Caco-2 (cell line): ENCODE data around the gene NRXN3. TPM values are rescaled to one million over a fixed set of nuclear protein-coding genes. Genes with fewer than 3 reads are reported as not detected.

ENCODE experiments used
- BruUV-seq: library from RNA; stranded (reverse); fragments of 400-500 nt; replicated peaks from 2 replicates; lab custom pipeline; 2021; lab: Mats Ljungman, UMichigan
- CTCF ChIA-PET: fragments of 300-600 bp; sonication (Branson Sonifier 250); formaldehyde crosslinking; loops from one replicate; lab custom pipeline; 2022; ENCODE audit warnings: antibody characterized with exemption; lab: Charles Lee
- POLR2A ChIA-PET: fragments of 300-600 bp; sonication (Branson Sonifier 250); formaldehyde crosslinking; loops from one replicate; lab custom pipeline; 2022; ENCODE audit warnings: antibody characterized with exemption; lab: Charles Lee
- DNase-seq, 2 experiments: peaks; one replicate each; pipeline versions ENCODE4 v3.0.0 to v3.0.0-alpha.2; 2020 to 2022
- H3K27me3 ChIP-seq: replicated peaks from 2 replicates; pipeline ENCODE4 v1.6.0; 2011; ENCODE audit warnings: low read length; ENCODE audit not compliant: control insufficient read depth, insufficient read depth
- H3K36me3 ChIP-seq: 2 replicates; pipeline ENCODE4 v1.5.1; 2011; ENCODE audit warnings: low read length; ENCODE audit not compliant: control insufficient read depth, insufficient read depth
- H3K4me1 ChIP-seq: fragments of 250-450 bp; sonication (Bioruptor Pico); 2 replicates; pipeline ENCODE4 v1.5.1; 2020; ENCODE audit warnings: mild to moderate bottlenecking
- H3K4me3 ChIP-seq: 2 replicates; pipeline ENCODE4 v1.5.1; 2011; ENCODE audit warnings: low read depth, mild to moderate bottlenecking, control low read depth, low read length
- H3K9me3 ChIP-seq: fragments of 250-450 bp; sonication (Bioruptor Pico); 2 replicates; pipeline ENCODE4 v1.5.1; 2020; ENCODE audit warnings: mild to moderate bottlenecking, moderate library complexity
- H3K27ac Mint-ChIP-seq: one replicate; pipeline ENCODE4 v1.8.0; 2022; ENCODE audit warnings: mixed read lengths; ENCODE audit not compliant: unreplicated experiment
- H3K27me3 Mint-ChIP-seq: one replicate; pipeline ENCODE4 v1.8.0; 2022; ENCODE audit warnings: mixed read lengths; ENCODE audit not compliant: insufficient read depth, unreplicated experiment
- H3K36me3 Mint-ChIP-seq: one replicate; pipeline ENCODE4 v1.8.0; 2022; ENCODE audit warnings: mild to moderate bottlenecking, mixed read lengths; ENCODE audit not compliant: insufficient read depth, unreplicated experiment
- H3K4me1 Mint-ChIP-seq: one replicate; pipeline ENCODE4 v1.8.0; 2022; ENCODE audit warnings: low read depth, mixed read lengths; ENCODE audit not compliant: unreplicated experiment
- H3K4me3 Mint-ChIP-seq: one replicate; pipeline ENCODE4 v1.8.0; 2022; ENCODE audit warnings: mild to moderate bottlenecking, moderate library complexity, mixed read lengths; ENCODE audit not compliant: unreplicated experiment
- H3K9me3 Mint-ChIP-seq: one replicate; pipeline ENCODE4 v1.8.0; 2022; ENCODE audit warnings: mixed read lengths; ENCODE audit not compliant: unreplicated experiment
- intact Hi-C: fragments of 100-400 bp; cut with micrococcal nuclease; formaldehyde crosslinking; loops from one replicate; pipeline ENCODE4 v1.10.0; 2022; ENCODE audit not compliant: unreplicated experiment
- total RNA-seq: library from RNA; stranded (reverse); gene quantifications from 2 replicates; pipeline ENCODE4 v1.2.3, GENCODE V29; 2022
- TF ChIP-seq, protein P1 (sequence below), 2 experiments: fragments of 200-600 bp in 1 of 2; IDR thresholded peaks; 1 replicate in 1 of 2; 2 replicates in 1 of 2; pipeline versions ENCODE4 v1.5.1 to v1.8.0; 2011 to 2022; ENCODE audit warnings: antibody characterized with exemption in 1 of 2, control low read depth in 1 of 2, inconsistent platforms in 1 of 2, low read depth in 1 of 2, low read length in 1 of 2, mild to moderate bottlenecking in 1 of 2, moderate library complexity in 1 of 2; ENCODE audit not compliant: insufficient read depth in 1 of 2, severe bottlenecking in 1 of 2, unreplicated experiment in 1 of 2

NRXN3 gene
- total RNA-seq, 1 experiment from 2014 or later = 12.4 TPM

DNA sequence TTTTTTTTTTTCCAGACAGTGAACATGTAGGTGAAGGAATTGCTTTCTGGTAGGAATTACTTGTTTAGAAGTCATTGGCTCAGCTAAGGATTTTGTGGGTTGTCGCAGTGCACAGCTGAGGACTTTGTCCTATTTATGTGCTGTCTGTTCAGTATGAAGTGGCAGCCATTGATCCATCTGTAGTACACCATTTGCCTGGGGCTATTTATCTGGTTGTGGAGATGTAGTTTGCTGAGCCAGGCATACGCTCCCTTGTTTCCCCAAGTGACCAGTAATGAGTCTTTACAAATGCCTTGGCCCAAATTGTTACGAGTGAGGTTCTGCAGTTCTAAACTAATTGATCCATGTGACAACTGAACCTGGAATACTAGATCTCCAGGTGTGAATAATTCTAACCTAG is 140.1 kb downstream of the NRXN3 start:
- no peak overlapping the region for H3K27ac Mint-ChIP-seq
- H3K27me3 Mint-ChIP-seq = peaks cover 14% of the 10 kb centered on the region
- no peaks in the 10 kb centered on the region; the same call in 1 of the 2 replicates for H3K27me3 ChIP-seq
- H3K9me3 ChIP-seq = no peaks in the 10 kb centered on the region
- BruUV-seq = no TSS peak
- H3K4me3 Mint-ChIP-seq = no peak overlapping the region
- H3K36me3 ChIP-seq = no peaks in the 10 kb centered on the region
- H3K4me3 ChIP-seq = no peak overlapping the region
- ChIA-PET CTCF (no interaction called here), POLR2A (no interaction called here)
- no peaks in the 10 kb centered on the region for H3K9me3 Mint-ChIP-seq
- H3K36me3 Mint-ChIP-seq = no peaks in the 10 kb centered on the region
- no peaks in the 10 kb centered on the region for H3K4me1 Mint-ChIP-seq
- intact Hi-C loops = no loop called here
- TF ChIP-seq, protein P1, sequence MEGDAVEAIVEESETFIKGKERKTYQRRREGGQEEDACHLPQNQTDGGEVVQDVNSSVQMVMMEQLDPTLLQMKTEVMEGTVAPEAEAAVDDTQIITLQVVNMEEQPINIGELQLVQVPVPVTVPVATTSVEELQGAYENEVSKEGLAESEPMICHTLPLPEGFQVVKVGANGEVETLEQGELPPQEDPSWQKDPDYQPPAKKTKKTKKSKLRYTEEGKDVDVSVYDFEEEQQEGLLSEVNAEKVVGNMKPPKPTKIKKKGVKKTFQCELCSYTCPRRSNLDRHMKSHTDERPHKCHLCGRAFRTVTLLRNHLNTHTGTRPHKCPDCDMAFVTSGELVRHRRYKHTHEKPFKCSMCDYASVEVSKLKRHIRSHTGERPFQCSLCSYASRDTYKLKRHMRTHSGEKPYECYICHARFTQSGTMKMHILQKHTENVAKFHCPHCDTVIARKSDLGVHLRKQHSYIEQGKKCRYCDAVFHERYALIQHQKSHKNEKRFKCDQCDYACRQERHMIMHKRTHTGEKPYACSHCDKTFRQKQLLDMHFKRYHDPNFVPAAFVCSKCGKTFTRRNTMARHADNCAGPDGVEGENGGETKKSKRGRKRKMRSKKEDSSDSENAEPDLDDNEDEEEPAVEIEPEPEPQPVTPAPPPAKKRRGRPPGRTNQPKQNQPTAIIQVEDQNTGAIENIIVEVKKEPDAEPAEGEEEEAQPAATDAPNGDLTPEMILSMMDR (IDR thresholded peaks at IDR 0.05; ENCODE audit: insufficient read depth in 1 of 2, low read depth in 1 of 2, low read length in 1 of 2, severe bottlenecking in 1 of 2, unreplicated experiment in 1 of 2) = no peak
- H3K4me1 ChIP-seq = no peaks in the 10 kb centered on the region
- DNase-seq = no peak

DNA sequence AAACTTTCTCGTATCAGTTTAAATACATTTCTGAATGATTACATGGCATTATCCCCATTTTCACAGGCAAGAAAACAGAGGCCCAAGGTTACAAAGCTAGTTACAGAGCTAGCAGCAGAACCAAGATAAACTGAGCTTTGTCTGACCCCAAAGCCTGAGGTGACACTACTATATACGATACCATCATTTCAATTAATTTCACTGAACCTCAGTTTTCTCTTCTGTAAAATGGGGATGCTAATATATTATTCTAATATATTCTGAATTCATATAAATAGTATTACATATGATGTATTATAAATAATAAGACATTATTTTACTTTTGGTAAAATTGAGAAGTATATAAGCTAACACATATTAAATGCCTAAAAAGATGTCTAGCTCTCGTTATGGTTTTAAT is 143.3 kb downstream of the NRXN3 start:
- H3K27me3 ChIP-seq = no peaks in the 10 kb centered on the region
- ChIA-PET POLR2A (no interaction called here), CTCF (no interaction called here)
- Mint-ChIP-seq H3K4me1 (no peaks in the 10 kb centered on the region), H3K27ac (no peak overlapping the region), H3K36me3 (no peaks in the 10 kb centered on the region), H3K9me3 (no peaks in the 10 kb centered on the region), H3K4me3 (no peak overlapping the region), H3K27me3 (peaks cover 14% of the 10 kb centered on the region)
- no peaks in the 10 kb centered on the region for H3K36me3 ChIP-seq
- TF ChIP-seq, protein P1 (IDR thresholded peaks at IDR 0.05; ENCODE audit: insufficient read depth in 1 of 2, low read depth in 1 of 2, low read length in 1 of 2, severe bottlenecking in 1 of 2, unreplicated experiment in 1 of 2) = no peak
- no peaks in the 10 kb centered on the region for H3K9me3 ChIP-seq
- H3K4me3 ChIP-seq = no peak overlapping the region
- H3K4me1 ChIP-seq = no peaks in the 10 kb centered on the region
- no peak for DNase-seq
- no TSS peak for BruUV-seq
- intact Hi-C loops = no loop called here

DNA sequence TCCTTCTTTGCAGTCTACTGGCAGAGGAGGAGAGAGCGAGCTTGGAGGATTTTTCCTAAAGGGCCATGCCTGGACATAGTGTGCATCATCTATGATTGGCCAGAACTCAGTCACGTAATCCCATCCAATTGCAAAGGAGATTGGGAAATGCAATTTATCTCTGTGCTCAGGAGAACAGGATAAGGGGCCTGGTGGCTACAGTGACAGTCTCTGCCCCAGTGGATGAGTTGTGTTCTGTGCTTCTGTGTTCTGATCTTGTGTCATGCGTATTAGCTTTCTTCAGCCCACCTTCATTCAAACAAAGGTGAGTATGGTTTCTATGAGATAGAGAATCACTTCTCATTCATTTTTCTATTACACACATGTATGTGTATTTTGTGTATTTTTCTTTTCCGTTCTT is 144.3 kb downstream of the NRXN3 start:
- TF ChIP-seq, protein P1 (IDR thresholded peaks at IDR 0.05; ENCODE audit: insufficient read depth in 1 of 2, low read depth in 1 of 2, low read length in 1 of 2, severe bottlenecking in 1 of 2, unreplicated experiment in 1 of 2) = no peak
- peaks cover 14% of the 10 kb centered on the region for H3K27me3 Mint-ChIP-seq
- no peaks in the 10 kb centered on the region for H3K9me3 Mint-ChIP-seq
- no peaks in the 10 kb centered on the region for H3K27me3 ChIP-seq
- H3K36me3 ChIP-seq = no peaks in the 10 kb centered on the region
- H3K4me3 ChIP-seq = no peak overlapping the region
- no TSS peak for BruUV-seq
- ChIA-PET POLR2A (no interaction called here), CTCF (interaction anchor here (0.7 kb wide), 1 partner anchor 55 kb away, joined by 13 read pairs; no protein-coding TSS in a partner anchor)
- H3K27ac Mint-ChIP-seq = no peak overlapping the region
- no peaks in the 10 kb centered on the region for H3K9me3 ChIP-seq
- no peaks in the 10 kb centered on the region for H3K36me3 Mint-ChIP-seq
- no peaks in the 10 kb centered on the region for H3K4me1 ChIP-seq
- no peak for DNase-seq
- intact Hi-C loops = no loop called here
- no peak overlapping the region for H3K4me3 Mint-ChIP-seq
- H3K4me1 Mint-ChIP-seq = no peaks in the 10 kb centered on the region
